ENCODE results near the gene KCNQ1.

- TF ChIP-seq EZH2 (IDR thresholded peaks at IDR 0.05; ENCODE audit: borderline replicate concordance, low read depth, low read length, severe bottlenecking) (no peak), CTCF (IDR thresholded peaks at IDR 0.05; ENCODE audit: extremely low read depth in 1 of 2, insufficient read depth in 1 of 2, low read depth in 1 of 2, low read length in 2 of 2) (no peak)
These were observed 259.5 kb downstream of the KCNQ1 start for GRCh38 chr11:2704356-2704755.
